Endothelial cell of umbilical vein (primary cell): ENCODE measurements around the gene PLXNA4. TPM values are rescaled to one million over a fixed set of nuclear protein-coding genes. Genes with fewer than 3 reads are reported as not detected.

Source experiments
- BruUV-seq: library from RNA; stranded (reverse); fragments of 400-500 nt; replicated peaks from 2 replicates; lab custom pipeline; 2021; lab: Mats Ljungman, UMichigan
- CTCF ChIA-PET: fragments of 300-600, 350-600 bp; sonication (Branson Sonifier 250); formaldehyde crosslinking; loops from one replicate; lab custom pipeline; 2021; ENCODE audit warnings: antibody characterized with exemption, inconsistent platforms; lab: Charles Lee
- POLR2A ChIA-PET: fragments of 300-600, 350-600 bp; sonication (Branson Sonifier 250); formaldehyde crosslinking; loops from one replicate; lab custom pipeline; 2021; ENCODE audit warnings: antibody characterized with exemption, inconsistent platforms; lab: Charles Lee
- DNase-seq: peaks from one replicate; pipeline ENCODE4 v3.0.0-alpha.2; 2011; ENCODE audit warnings: low read depth, low spot score
- FAIRE-seq: peaks from 2 replicates; lab custom pipeline; 2011; peaks lifted over from hg19 to GRCh38; lab: Jason Lieb, UNC
- H2AFZ ChIP-seq: 2 replicates; pipeline ENCODE4 v1.6.0; 2012; ENCODE audit warnings: low read depth, low read length, control low read depth, inconsistent platforms
- H3K27ac ChIP-seq: 2 replicates; pipeline ENCODE4 v1.5.1; 2011; ENCODE audit warnings: low read depth, mild to moderate bottlenecking, control low read depth, low read length, moderate library complexity; ENCODE audit not compliant: insufficient read depth
- H3K27me3 ChIP-seq, 2 experiments: 2 replicates each; pipeline versions ENCODE4 v1.6.0 to v1.6.1; 2011; ENCODE audit warnings: low read length in 2 of 2, mixed read lengths in 1 of 2; ENCODE audit not compliant: control insufficient read depth in 2 of 2, insufficient read depth in 2 of 2
- H3K36me3 ChIP-seq, 2 experiments: 2 replicates in 1 of 2; 3 replicates in 1 of 2; pipeline ENCODE4 v1.5.1; 2011; ENCODE audit warnings: low read length in 2 of 2, mild to moderate bottlenecking in 1 of 2, moderate library complexity in 1 of 2; ENCODE audit not compliant: control insufficient read depth in 2 of 2, insufficient read depth in 2 of 2; ENCODE audit errors: extremely low read depth in 1 of 2
- H3K4me1 ChIP-seq: 3 replicates; pipeline ENCODE4 v1.5.1; 2011; ENCODE audit warnings: mild to moderate bottlenecking, low read length; ENCODE audit not compliant: control insufficient read depth, insufficient read depth; ENCODE audit errors: extremely low read depth
- H3K4me2 ChIP-seq: 2 replicates; pipeline ENCODE4 v1.6.1; 2011; ENCODE audit warnings: low read length, control low read depth, mixed read lengths; ENCODE audit not compliant: insufficient read depth
- H3K4me3 ChIP-seq, 3 experiments: fragments of 200-600 bp in 1 of 3; sonication (generic), shearing (Covaris generic) in 1 of 3; replicated peaks in 1 of 3; 2 replicates each; pipeline ENCODE4 v1.5.1; 2011 to 2016; ENCODE audit warnings: control low read depth in 3 of 3, low read length in 3 of 3, mild to moderate bottlenecking in 2 of 3, inconsistent platforms in 1 of 3, low read depth in 1 of 3, moderate library complexity in 1 of 3; ENCODE audit not compliant: insufficient read depth in 1 of 3
- H3K79me2 ChIP-seq: 2 replicates; pipeline ENCODE4 v1.6.0; 2012; ENCODE audit warnings: low read length, inconsistent platforms; ENCODE audit not compliant: control insufficient read depth, insufficient read depth
- H3K9ac ChIP-seq: replicated peaks from 2 replicates; pipeline ENCODE3; 2011; ENCODE audit warnings: low read length, control low read depth; ENCODE audit not compliant: insufficient read depth; ENCODE audit errors: extremely low read depth
- H3K9me1 ChIP-seq: replicated peaks from 3 replicates; pipeline ENCODE4 v1.6.0; 2011; ENCODE audit warnings: mild to moderate bottlenecking, low read length; ENCODE audit not compliant: control insufficient read depth, insufficient read depth; ENCODE audit errors: extremely low read depth
- H3K9me3 ChIP-seq: replicated peaks from 2 replicates; pipeline ENCODE4 v1.5.1; 2012; ENCODE audit warnings: low read length, inconsistent platforms; ENCODE audit not compliant: control insufficient read depth, insufficient read depth
- H4K20me1 ChIP-seq: replicated peaks from 2 replicates; pipeline ENCODE3; 2011; ENCODE audit warnings: mild to moderate bottlenecking, low read length; ENCODE audit not compliant: control insufficient read depth, insufficient read depth; ENCODE audit errors: extremely low read depth
- EZH2 ChIP-seq: IDR thresholded peaks from 2 replicates; pipeline ENCODE4 v1.6.1; 2012; ENCODE audit warnings: borderline replicate concordance, low read depth, mild to moderate bottlenecking, moderate library complexity, low read length, inconsistent platforms; ENCODE audit not compliant: severe bottlenecking
- FOS ChIP-seq: IDR thresholded peaks from 2 replicates; pipeline ENCODE4 v1.6.1; 2011; ENCODE audit warnings: mild to moderate bottlenecking, low read length, moderate library complexity, borderline replicate concordance; ENCODE audit not compliant: insufficient read depth
- GATA2 ChIP-seq: IDR thresholded peaks from 2 replicates; pipeline ENCODE4 v1.7.0; 2011; ENCODE audit warnings: low read depth, mild to moderate bottlenecking, moderate library complexity, mixed read lengths, low read length; ENCODE audit not compliant: insufficient read length, insufficient read depth
- JUN ChIP-seq: IDR thresholded peaks from 2 replicates; pipeline ENCODE4 v1.6.1; 2011; ENCODE audit warnings: borderline replicate concordance, low read depth; ENCODE audit not compliant: insufficient read length, insufficient read depth
- MAX ChIP-seq: IDR thresholded peaks from 2 replicates; pipeline ENCODE4 v1.6.1; 2011; ENCODE audit not compliant: insufficient read depth, insufficient read length
- MYC ChIP-seq: IDR thresholded peaks from one replicate; pipeline ENCODE4 v1.6.1; 2011; ENCODE audit warnings: mild to moderate bottlenecking, low read depth, low read length
- POLR2A ChIP-seq: IDR thresholded peaks from 2 replicates; pipeline ENCODE4 v1.6.1; 2012; ENCODE audit warnings: low read depth, mild to moderate bottlenecking, control low read depth, low read length
- POLR2AphosphoS5 ChIP-seq: IDR thresholded peaks from 2 replicates; pipeline ENCODE4 v1.6.1; 2012; ENCODE audit warnings: low read depth, mild to moderate bottlenecking, control low read depth, low read length, moderate library complexity; ENCODE audit not compliant: insufficient read depth
- dilution Hi-C: fragments of 300-500 bp; cut with MboI; formaldehyde crosslinking; loops from one replicate; pipeline ENCODE4 v1.15.0; 2019; ENCODE audit warnings: low sequenced_read_pairs; ENCODE audit not compliant: extremely low pct_ligation_motif_present
- intact Hi-C: fragments of 100-400 bp; cut with micrococcal nuclease; formaldehyde crosslinking; loops from one replicate; pipeline ENCODE4 v1.10.0; 2022
- polyA plus RNA-seq, 4 experiments: library from polyadenylated mRNA; depleted of rRNA in 3 of 4; stranded (reverse) in 3 of 4; unstranded in 1 of 4; fragments of >200 nt; gene quantifications; 2 replicates each; pipeline versions ENCODE4 v1.2.1 to v1.2.3, GENCODE V29; 2011 to 2012; ENCODE audit warnings: missing spikeins in 1 of 4
- total RNA-seq: library from RNA; stranded (reverse); gene quantifications from 2 replicates; pipeline ENCODE4 v1.2.3, GENCODE V29; 2021
- TF ChIP-seq, protein P1 (sequence below), 2 donors: IDR thresholded peaks; 1 replicate in 1 of 2; 2 replicates in 1 of 2; pipeline ENCODE4 v1.5.1; 2011; ENCODE audit warnings: low read length in 2 of 2, mild to moderate bottlenecking in 2 of 2, moderate library complexity in 2 of 2, control low read depth in 1 of 2, inconsistent platforms in 1 of 2, low read depth in 1 of 2; ENCODE audit not compliant: insufficient read depth in 1 of 2; ENCODE audit errors: extremely low read depth in 1 of 2

PLXNA4 gene
- total and polyA plus RNA-seq, 2 donors (not counting 3 experiments of a cell fraction or from before 2014, with no cell fraction given): 12.1 to 20.4 TPM

DNA sequence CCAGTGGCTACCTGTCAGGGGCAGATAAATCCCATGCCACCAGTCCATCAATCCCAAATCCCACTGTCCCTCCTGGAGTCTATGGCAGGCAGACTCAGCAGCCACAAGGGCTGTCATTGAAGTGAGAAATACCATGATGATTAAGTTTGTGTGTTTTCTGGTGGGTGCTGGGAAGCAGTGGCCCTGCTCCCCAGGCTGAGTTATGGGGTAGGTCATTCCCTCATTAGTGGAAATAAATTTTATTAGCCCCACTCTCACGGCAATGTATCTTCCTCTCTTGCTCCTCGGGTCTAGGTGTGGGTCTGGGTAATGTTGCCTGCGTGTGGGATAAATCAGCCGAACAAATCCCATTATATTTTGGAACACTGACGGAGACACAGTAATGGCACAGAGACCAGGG, 76.8 kb downstream of the PLXNA4 start:
- H3K4me2 ChIP-seq: no peak overlapping the region

GRCh38 chr7:132499065-132499464, 77.2 kb downstream of the PLXNA4 start:
- H3K4me1 ChIP-seq: peaks cover 35% of the 10 kb centered on the region
- intact Hi-C loops: no loop called here
- H3K79me2 ChIP-seq: no peaks in the 10 kb centered on the region
- H3K27ac ChIP-seq: no peak overlapping the region
- no peaks in the 10 kb centered on the region for H3K27me3 ChIP-seq
- no peaks in the 10 kb centered on the region for H3K9me1 ChIP-seq
- no TSS peak for BruUV-seq
- POLR2A ChIA-PET: no interaction called here
- no peak overlapping the region for H3K9ac ChIP-seq
- H2AFZ ChIP-seq: no peak overlapping the region
- H3K36me3 ChIP-seq: no peaks in the 10 kb centered on the region
- FAIRE-seq (no peak), DNase-seq (no peak)
- H4K20me1 ChIP-seq: no peaks in the 10 kb centered on the region
- H3K9me3 ChIP-seq: no peaks in the 10 kb centered on the region
- TF ChIP-seq, protein P1, sequence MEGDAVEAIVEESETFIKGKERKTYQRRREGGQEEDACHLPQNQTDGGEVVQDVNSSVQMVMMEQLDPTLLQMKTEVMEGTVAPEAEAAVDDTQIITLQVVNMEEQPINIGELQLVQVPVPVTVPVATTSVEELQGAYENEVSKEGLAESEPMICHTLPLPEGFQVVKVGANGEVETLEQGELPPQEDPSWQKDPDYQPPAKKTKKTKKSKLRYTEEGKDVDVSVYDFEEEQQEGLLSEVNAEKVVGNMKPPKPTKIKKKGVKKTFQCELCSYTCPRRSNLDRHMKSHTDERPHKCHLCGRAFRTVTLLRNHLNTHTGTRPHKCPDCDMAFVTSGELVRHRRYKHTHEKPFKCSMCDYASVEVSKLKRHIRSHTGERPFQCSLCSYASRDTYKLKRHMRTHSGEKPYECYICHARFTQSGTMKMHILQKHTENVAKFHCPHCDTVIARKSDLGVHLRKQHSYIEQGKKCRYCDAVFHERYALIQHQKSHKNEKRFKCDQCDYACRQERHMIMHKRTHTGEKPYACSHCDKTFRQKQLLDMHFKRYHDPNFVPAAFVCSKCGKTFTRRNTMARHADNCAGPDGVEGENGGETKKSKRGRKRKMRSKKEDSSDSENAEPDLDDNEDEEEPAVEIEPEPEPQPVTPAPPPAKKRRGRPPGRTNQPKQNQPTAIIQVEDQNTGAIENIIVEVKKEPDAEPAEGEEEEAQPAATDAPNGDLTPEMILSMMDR (IDR thresholded peaks at IDR 0.05; ENCODE audit: extremely low read depth in 1 of 2, insufficient read depth in 1 of 2, low read depth in 1 of 2, low read length in 2 of 2): no peak
- no peak for TF ChIP-seq EZH2
- no peak for TF ChIP-seq MAX
- TF ChIP-seq POLR2AphosphoS5: no peak
- TF ChIP-seq MYC: no peak
- TF ChIP-seq FOS: no peak
- TF ChIP-seq JUN: no peak
- TF ChIP-seq POLR2A: no peak
- no peak for TF ChIP-seq GATA2
- no peak overlapping the region for H3K4me2 ChIP-seq
- H3K4me3 ChIP-seq: no peak overlapping the region
- CTCF ChIA-PET: interaction anchor here (1.4 to 5.5 kb wide), 2 partner anchors 178 to 180 kb away, joined by 3 to 71 read pairs; no protein-coding TSS in a partner anchor
- dilution Hi-C loops: no loop called here

More for the DNA sequence above, 76.8 kb downstream of the PLXNA4 start:
- Histone ChIP-seq H3K79me2 (no peaks in the 10 kb centered on the region), H3K4me1 (peaks cover 35% of the 10 kb centered on the region), H3K27me3 (no peaks in the 10 kb centered on the region), H3K9ac (no peak overlapping the region), H3K27ac (no peak overlapping the region), H3K9me1 (no peaks in the 10 kb centered on the region), H3K9me3 (no peaks in the 10 kb centered on the region), H2AFZ (no peak overlapping the region), H3K4me3 (no peak overlapping the region), H4K20me1 (no peaks in the 10 kb centered on the region), H3K36me3 (no peaks in the 10 kb centered on the region)
- POLR2A ChIA-PET: no interaction called here
- TF ChIP-seq POLR2A (no peak), MAX (no peak), FOS (no peak)
- CTCF ChIA-PET: interaction anchor here (1.2 to 5.5 kb wide), 6 partner anchors 45 to 181 kb away, joined by 3 to 71 read pairs (median 20); no protein-coding TSS in a partner anchor
- FAIRE-seq (no peak), DNase-seq (no peak)
- no TSS peak for BruUV-seq
- intact Hi-C loops: no loop called here
- dilution Hi-C loops: no loop called here
